HTERT RPE-1 (cell line): Measurements from ENCODE around the gene OBSCN.

Experiments
- in situ Hi-C: fragments of 300-500 bp; cut with MboI; formaldehyde crosslinking; loops from 4 replicates; pipeline ENCODE4 v1.14.3; 2020; ENCODE audit warnings: low sequenced_read_pairs

OBSCN gene

DNA sequence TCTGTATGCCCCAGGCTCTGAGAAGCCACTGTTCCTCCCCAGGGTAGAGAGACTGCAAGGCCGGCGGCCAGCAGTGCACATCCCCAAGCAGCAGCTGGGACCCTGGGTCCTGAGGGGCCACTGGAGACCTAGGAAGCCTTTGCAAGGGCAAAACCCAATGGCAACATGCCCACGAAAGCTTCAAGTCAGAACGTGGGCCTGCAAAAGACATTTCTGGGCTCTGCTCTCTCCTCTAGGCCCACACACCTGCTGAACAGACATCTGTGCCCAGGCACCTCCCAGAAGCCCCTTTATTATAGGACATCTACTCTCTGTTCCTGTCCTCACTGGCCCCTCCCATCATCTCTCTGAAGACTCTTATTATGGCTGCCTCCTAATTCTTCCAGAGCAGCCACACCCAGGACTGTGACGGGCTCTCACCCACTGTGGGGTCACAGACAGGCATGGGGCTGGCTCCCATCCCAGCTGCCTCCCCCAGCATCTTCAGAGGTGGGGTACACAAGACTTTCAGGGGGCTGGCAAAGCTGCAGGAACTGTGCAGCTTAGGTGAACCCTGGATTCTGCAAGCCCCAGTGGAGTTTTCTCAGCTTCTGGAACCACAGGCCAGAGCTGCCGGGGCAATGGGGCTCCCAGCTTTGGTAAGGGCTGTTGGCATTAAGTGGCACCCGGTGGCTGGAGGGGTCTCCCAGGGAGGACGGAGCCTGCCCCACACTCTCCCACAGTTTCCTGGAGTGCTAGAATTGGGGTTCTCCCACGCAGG is 186.1 kb downstream of the OBSCN start:
- in situ Hi-C loops: no loop called here

- in situ Hi-C loops: no loop called here
Measured at GRCh38 chr1:228394571-228395394, 186.9 kb downstream of the OBSCN start.

DNA sequence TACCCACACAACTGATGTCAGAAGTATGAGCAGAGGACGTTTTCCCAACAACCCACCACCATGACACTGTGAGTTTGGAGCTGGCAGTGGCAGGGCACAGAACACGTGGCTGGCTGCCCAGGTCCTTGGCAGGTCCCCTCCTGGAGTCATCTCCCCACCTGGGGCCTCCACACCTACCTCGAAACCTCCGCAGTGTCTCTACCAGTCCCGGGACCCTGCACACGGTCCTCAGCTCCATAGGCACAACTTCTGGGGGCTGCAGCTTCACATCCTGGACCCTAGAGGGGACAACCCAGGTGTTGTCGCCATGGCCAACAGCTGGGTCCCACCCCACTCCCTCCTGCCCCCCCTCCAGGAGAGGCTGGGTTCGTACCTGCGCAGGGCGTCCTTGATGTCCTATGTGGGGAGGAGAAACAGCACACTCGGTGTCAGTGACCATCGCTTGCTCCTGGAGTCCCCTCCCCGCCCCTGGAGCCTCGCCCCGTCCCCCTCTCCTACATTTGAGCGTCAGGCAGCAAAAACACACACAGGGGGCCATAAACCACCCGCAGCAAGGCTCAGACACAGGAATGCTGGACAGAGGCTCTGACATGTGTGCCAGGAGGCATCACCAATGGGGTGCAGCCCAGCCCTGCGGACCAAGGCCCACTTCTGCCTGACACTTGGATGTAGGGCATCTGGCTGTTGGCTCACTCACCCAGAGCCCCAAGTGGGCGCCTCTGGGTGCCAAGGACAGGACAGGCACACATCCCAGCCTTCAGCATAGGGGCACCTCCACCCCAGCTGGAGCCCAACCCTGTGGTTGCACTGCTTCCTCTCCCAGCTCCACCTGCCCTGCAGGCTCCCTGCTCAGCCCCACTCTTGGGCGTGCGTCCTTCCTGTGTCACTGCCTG is 189.2 kb downstream of the OBSCN start:
- in situ Hi-C loops: no loop called here

- in situ Hi-C loops: no loop called here
Measured at GRCh38 chr1:228397966-228398365, 190.1 kb downstream of the OBSCN start.

GRCh38 chr1:228398741-228399461 is 191.1 kb downstream of the OBSCN start:
- in situ Hi-C loops: no loop called here

DNA sequence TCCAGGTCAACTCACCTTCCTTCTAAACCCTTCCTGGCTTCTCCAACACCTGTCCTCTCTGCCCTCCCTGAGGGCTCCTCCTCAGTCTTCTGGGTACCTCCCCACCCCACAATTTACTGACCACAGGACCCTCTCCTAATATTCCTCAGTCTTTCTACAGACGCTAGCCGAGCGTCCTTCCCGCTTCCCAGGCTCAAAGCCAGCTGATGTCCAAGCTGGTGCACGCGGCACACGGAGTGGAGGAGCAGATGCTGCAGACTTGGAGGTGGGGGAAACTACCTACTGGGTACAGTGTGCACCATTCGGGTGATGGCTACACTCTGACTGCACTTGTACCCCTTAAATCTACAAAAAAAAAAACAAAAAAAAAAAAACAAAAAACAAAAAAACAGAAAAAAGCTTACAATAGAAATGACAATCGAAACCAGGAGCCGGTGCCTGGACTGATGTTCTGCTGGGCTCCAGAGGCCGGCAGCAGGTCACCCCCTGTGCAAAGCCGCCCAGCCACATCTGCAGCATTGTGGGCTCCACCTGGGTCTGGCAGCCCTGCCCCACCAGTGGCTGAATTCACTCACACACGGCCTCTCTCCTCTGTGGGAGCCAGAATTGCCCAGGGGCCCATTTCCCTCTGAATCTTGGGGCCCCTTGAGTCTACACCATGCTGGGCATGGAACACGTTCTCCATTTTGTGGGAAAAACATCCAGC is 191.8 kb downstream of the OBSCN start:
- in situ Hi-C loops: no loop called here

DNA sequence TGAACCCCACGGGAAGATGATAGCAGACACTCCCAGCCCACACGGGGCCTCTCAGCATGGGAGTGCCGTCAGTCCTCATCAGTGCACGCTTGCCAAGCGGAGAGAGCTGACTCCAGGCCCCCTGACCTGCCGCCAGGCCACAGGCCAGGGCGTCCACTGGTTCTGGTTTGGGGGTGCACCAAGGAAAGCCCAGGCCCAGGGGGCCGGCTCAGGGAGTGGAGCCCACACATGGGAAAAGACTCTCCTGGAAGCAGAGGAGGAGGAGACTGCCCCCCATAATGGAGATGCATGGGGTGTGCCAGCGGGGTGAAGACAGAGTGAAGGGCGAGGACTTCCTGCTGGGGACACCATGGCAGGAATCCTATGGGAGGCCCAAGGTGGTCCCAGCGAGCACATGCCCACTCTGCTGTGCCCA is 192.4 kb downstream of the OBSCN start:
- in situ Hi-C loops: no loop called here

GRCh38 chr1:228400692-228401454 is 193.0 kb downstream of the OBSCN start:
- in situ Hi-C loops: no loop called here

GRCh38 chr1:228401782-228402640 is 194.2 kb downstream of the OBSCN start:
- in situ Hi-C loops: no loop called here

DNA sequence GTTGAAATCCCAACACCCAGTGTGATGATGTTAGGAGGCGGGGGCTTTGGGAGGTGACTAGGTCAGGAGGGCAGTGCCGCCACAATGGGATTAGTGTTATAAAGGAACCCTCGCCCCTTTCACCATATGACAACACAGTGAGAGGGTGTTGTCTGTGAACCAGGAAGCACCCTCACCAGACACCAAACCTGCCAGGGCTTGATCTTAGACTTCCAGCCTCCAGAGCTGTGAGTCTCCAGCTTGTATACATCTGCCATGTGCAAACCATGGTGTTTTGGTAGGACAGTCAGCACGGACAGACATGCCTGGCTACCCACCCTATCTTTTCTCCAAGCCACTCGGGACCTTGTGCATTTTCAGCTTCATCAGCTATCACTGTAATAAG is 194.8 kb downstream of the OBSCN start:
- in situ Hi-C loops: no loop called here

DNA sequence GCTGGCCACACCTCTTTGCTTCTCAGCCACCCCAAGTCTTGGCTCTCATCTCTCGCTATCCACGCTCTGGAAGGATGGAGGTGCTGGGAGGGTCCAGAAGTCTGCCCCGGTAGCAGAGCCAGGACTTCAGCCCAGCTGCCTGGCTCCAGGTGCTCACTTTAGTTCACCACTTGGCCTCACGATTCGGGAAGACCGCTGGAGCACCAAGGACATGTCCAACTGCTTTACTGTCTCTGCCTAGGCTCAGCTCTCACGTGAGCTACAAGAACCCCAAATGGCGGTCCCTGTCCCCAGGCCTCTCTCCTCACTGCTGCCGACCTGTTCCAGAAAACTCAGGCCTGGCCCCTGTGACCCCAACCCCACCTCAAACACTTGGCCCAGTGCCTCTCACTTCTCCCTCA is 195.4 kb downstream of the OBSCN start:
- in situ Hi-C loops: no loop called here

DNA sequence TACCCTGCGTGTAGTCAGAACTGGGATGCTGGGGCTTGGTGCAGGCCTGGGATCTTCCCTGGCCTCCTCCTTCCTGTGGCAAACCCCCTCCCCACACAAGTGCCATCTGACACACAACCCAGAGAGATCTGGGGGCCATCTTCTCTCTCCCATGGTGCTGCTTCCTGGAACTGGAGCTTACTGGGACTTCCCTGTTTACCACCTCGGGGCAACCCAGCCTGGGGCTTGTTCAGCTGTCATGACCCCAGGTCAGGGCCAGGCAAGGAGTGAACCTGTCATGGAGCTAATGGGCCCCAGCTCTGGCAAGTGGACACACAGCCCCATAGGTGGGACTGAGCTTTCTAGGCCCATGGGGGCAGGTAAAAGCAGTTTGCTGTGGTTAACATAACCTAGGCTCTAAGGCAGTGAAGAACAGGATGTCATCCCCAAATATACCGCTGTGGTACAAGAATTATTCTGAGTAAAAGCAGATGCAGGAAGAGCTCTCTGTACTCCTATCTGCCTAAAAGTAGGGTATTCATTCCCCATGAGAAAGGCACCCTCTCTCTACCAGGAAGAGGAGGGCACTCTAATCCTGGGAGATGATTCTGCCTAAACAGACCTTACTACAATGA is 196.4 kb downstream of the OBSCN start:
- in situ Hi-C loops: no loop called here

DNA sequence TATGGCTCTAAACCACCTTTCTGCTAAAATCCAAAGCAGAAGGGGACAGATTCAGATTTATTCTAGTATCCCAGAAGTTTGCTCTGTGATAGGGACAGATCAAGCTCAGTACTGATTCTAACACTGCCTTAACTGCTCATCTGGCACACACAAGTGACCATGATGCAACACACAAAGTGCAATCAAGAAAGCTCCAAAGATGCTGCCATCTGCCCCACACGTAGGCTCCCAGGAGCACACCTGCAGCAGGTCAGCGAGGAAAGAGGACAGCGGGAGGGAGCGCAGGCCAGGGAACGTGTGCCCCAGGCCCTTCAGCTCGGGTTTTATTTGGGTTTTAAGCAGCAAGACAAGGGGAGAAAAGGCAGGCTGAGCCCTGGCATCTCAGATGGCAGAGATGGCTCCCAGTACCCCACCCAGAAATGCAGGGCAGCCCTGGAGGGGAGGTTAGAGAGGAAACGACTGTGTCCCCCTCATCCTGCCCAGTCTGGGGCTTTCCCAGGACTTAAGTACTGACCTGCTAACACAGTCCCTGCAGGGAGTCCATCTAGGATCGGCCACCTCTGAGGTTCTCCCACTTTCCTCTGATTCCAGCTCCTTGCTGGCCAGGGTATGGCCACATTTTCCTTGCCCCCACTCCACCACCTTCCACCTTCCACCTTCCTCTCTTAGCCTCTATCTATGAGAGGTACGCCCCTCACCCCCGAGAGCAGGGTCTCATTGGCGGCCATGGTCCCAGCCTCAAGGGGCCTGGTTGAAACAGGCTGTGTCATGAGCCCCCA is 197.5 kb downstream of the OBSCN start:
- in situ Hi-C loops: no loop called here

DNA sequence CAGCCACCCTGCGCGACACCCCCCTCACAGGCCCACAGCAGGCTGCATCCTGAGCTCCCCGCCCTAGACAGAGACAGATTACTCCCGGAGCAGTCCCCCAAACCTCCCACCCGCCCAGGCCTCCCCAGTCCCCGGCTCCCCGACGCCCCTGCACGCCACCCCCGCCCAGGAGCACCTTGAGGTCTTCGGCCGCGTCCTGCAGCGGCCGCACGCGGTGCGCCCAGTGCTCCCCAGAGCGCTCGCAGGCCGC is 198.1 kb downstream of the OBSCN start:
- in situ Hi-C loops: no loop called here

DNA sequence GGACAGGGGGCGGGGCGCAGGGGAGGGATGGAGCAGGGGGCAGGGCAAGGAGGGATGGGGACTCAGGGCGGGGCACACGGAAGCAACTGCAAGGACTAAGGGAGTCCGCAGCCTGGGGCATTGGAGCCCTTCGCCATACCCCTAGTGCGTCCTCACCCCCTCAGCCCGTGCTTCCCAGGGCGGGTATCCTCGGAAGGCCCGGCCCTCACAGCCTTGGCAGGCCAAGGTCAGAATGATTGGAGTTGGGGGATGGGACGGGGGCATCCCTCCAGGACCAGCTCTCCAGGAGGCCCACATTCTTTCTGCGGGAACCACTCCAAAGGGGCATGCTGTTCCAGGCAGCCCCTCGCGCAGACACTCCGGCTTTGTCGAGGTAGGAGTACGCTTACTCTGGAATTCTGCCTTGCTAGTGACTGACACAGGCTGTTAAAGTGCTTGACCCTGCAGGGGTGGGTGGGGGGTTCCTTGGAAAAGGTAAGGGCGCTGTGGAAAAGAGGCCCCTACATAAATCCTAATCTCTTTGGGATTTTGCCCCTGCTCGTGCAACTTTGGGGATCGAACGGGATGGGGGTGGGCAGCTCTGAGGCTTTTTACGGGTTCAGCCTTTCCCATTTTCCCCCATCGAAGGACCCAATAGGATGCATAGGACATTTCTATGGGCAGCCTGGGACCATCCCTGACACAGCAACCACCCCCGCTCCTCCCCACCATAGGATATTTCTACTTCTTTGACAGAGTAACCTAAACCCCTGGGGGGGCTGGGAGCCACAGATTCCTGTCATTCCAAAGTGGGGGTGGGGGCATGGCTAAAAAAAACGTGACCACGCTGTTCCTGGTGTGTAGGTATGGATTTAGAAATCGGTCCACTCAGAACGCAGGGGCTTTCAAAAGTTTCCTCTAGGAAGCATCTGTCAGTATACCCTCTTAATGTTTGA is 199.5 kb downstream of the OBSCN start:
- in situ Hi-C loops: no loop called here
